Measurements from ENCODE around the gene TEK.
"Not testable (repeated sequence)": the region's sequence is repeated elsewhere in the genome, so short reads cannot be mapped to it uniquely, and the experiment has no call there.

Gene TEK

DNA sequence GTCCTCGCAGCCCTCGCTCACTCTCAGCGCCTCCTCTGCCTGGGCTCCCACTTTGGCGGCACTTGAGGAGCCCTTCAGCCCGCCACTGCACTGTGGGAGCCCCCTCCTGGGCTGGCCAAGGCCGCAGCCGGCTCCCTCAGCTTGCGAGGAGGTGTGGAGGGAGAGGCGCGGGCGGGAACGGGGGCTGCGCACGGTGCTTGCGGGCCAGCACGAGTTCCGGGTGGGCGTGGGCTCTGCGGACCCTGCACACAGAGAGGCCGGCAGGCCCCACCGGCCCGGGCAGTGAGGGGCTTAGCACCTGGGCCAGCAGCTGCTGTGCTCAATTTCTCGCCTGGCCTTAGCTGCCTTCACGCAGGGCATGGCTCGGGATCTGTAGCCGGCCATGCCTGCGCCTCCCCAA, 16.5 kb upstream of the TEK start:
- H3K4me1 Mint-ChIP-seq; H3K27ac Mint-ChIP-seq (ENCODE audit: low read depth); H3K9me3 Mint-ChIP-seq; DNase-seq (ENCODE audit: low spot score in 2 of 2); H3K4me3 Mint-ChIP-seq; H3K36me3 Mint-ChIP-seq (ENCODE audit: insufficient read depth); ATAC-seq (replicated peaks; ENCODE audit: extremely low read depth, poor library complexity, severe bottlenecking): not testable (repeated sequence)
- H3K27me3 Mint-ChIP-seq, result peaks cover 35% of the 10 kb centered on the region

DNA sequence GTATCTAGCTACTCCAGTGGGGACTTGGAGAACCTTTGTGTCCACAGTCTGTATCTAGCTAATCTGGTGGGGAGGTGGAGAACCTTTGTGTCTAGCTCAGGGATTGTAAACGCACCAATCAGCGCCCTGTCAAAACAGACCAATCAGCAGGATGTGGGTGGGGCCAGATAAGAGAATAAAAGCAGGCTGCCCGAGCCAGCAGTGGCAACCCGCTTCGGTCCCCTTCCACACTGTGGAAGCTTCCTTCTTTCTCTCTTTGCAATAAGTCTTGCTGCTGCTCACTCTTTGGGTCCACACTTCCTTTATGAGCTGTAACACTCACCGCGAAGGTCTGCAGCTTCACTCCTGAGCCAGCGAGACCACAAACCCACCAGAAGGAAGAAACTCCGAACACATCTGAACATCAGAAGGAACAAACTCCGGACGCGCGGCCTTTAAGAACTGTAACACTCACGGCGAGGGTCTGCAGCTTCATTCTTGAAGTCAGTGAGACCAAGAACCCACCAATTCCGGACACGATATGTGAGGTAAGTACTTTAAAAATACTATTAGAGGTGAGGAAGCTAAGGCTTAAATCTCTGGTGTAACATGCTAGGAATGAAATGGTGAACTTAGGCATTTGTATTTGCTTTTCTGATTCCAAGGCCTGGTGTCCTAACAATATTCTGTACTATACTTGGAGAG, 15.5 kb upstream of the TEK start:
- not testable (repeated sequence) for H3K36me3 Mint-ChIP-seq (ENCODE audit: insufficient read depth); H3K4me1 Mint-ChIP-seq; H3K4me3 Mint-ChIP-seq; ATAC-seq (replicated peaks; ENCODE audit: extremely low read depth, poor library complexity, severe bottlenecking); DNase-seq (ENCODE audit: low spot score in 2 of 2); H3K9me3 Mint-ChIP-seq; H3K27ac Mint-ChIP-seq (ENCODE audit: low read depth)
- H3K27me3 Mint-ChIP-seq, result peaks cover 35% of the 10 kb centered on the region

DNA sequence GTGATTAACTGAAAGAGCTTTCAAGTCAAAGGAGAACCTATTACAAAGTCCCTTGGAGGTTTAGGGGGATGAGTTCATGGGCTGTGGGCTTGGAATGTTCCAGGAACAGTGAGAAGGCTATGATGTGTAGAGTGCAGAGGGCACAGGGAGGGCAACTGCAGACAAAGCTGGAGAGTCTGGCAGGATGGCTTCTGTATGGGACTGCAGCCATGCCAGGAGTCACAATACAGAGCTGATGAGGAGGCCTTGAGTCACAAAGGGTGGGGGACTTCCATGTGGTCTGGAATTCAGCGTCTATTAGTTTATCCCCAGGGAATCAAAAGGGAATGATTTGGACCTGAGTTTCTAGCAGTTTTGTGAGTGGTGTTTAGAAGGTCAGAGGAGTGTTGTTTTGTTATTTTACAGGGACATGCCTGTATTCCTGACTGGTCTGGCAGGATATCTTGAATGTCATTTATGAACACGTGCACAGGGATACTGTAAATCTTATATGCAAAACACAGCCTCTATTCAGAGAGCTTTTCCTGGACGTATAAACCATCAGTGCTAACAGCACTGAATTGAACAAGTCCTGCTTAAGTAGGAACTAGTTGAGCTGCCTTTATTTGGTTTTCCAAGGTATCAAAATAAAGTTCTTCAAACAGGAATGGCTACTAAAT, 14.3 kb upstream of the TEK start:
- Mint-ChIP-seq H3K27ac (ENCODE audit: low read depth) (no peak overlapping the region), H3K36me3 (ENCODE audit: insufficient read depth) (peaks cover 2% of the 10 kb centered on the region), H3K4me1 (no peaks in the 10 kb centered on the region), H3K27me3 (peaks cover 35% of the 10 kb centered on the region), H3K9me3 (no peaks in the 10 kb centered on the region), H3K4me3 (no peak overlapping the region)
- ATAC-seq (replicated peaks; ENCODE audit: extremely low read depth, poor library complexity, severe bottlenecking) (no peak), DNase-seq (ENCODE audit: low spot score in 2 of 2) (no peak)

DNA sequence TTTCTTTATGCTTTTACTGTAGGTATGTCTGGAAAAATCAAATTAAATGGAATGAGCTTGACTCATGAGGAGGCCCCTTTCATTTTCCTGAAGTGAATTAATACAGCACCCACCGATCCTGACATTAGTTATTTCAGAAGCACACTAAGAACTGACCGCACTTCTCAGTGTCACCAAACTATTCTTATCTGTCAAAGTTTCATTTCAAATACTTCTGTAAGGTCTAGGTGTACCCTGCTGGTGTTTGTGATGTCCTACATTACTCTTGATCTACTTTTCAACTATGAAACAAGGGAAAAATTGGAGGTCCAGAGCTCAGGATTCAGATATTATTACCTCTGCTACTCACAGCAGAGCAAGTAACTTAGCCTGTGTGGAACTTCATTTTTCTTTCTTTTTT, 1.8 kb upstream of the TEK start:
- H3K27ac Mint-ChIP-seq (ENCODE audit: low read depth), result no peak overlapping the region
- H3K4me1 Mint-ChIP-seq, result no peaks in the 10 kb centered on the region
- DNase-seq (ENCODE audit: low spot score in 2 of 2), result no peak
- no peak overlapping the region for H3K4me3 Mint-ChIP-seq
- no peaks in the 10 kb centered on the region for H3K9me3 Mint-ChIP-seq
- H3K27me3 Mint-ChIP-seq, result peaks cover 9% of the 10 kb centered on the region
- ATAC-seq (replicated peaks; ENCODE audit: extremely low read depth, poor library complexity, severe bottlenecking), result no peak
- H3K36me3 Mint-ChIP-seq (ENCODE audit: insufficient read depth), result no peaks in the 10 kb centered on the region

DNA sequence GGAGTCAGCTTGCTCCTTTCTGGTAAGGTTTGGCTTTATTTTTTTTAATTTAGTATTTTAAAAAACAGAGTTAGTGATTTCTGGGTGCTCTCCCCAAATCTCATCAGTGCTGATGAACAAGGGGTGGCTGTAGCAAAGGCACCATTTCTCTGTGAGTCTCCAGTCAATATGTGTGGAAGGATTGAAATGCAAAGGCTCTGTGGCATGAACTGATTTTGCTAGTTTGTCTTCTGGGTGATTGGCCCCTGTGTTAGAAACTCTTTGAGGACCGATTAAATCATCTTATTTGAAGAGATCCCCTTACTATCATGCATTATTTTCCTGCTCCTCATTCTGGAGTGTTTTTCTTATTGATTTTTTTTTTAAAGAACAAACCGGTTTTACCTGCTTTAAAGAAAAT, 596 bp downstream of the TEK start:
- DNase-seq (ENCODE audit: low spot score in 2 of 2), result no peak
- H3K4me3 Mint-ChIP-seq, result no peak overlapping the region
- peaks cover 2% of the 10 kb centered on the region for H3K36me3 Mint-ChIP-seq (ENCODE audit: insufficient read depth)
- H3K27ac Mint-ChIP-seq (ENCODE audit: low read depth), result no peak overlapping the region
- peaks cover 9% of the 10 kb centered on the region for H3K27me3 Mint-ChIP-seq
- no peaks in the 10 kb centered on the region for H3K4me1 Mint-ChIP-seq
- H3K9me3 Mint-ChIP-seq, result no peaks in the 10 kb centered on the region
- no peak for ATAC-seq (replicated peaks; ENCODE audit: extremely low read depth, poor library complexity, severe bottlenecking)

DNA sequence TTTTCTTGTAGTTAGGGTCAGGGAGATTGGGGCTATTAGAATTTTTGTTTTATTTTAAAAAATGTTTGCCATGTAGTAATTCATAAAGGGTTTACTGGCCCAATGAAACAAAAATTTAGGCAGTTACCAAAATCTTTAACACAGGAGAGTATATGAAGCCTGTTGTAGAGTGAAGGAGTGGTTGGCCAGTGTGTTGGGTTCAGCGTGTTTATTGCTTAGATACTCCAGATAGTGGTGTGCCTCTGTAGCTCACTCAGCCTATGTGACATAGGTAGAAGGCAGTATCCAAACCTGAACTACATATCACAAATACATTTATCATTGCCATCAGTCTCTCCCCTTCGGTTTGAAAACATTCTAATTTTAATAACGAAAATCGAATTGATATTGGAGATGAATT, 1.2 kb downstream of the TEK start:
- no peaks in the 10 kb centered on the region for H3K4me1 Mint-ChIP-seq
- H3K4me3 Mint-ChIP-seq, result no peak overlapping the region
- no peak overlapping the region for H3K27ac Mint-ChIP-seq (ENCODE audit: low read depth)
- no peak for ATAC-seq (replicated peaks; ENCODE audit: extremely low read depth, poor library complexity, severe bottlenecking)
- no peaks in the 10 kb centered on the region for H3K9me3 Mint-ChIP-seq
- peaks cover 2% of the 10 kb centered on the region for H3K36me3 Mint-ChIP-seq (ENCODE audit: insufficient read depth)
- H3K27me3 Mint-ChIP-seq, result peaks cover 9% of the 10 kb centered on the region
- DNase-seq (ENCODE audit: low spot score in 2 of 2), result no peak

DNA sequence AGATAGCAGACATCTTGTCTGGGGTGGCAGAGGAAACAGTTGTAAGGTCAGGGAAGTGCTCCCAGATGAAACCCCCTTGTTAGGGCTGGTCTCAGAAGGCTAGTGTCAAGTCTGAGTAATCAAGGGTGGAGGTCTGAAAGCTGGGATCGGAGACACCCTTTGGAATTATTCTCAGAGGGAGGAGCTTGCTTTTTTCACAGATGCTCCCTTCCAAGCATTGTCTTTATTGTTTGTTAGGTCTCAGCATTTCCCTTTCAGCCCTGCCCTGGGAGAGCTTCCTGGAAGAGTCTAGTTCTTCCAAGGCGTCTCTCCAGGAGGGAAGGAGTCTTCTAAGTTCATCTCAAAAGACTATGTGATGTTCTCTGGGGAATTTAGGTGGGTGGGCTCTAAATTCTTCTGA, 3.2 kb downstream of the TEK start:
- ATAC-seq (replicated peaks; ENCODE audit: extremely low read depth, poor library complexity, severe bottlenecking) (no peak), DNase-seq (ENCODE audit: low spot score in 2 of 2) (no peak)
- Mint-ChIP-seq H3K36me3 (ENCODE audit: insufficient read depth) (peaks cover 2% of the 10 kb centered on the region), H3K4me1 (no peaks in the 10 kb centered on the region), H3K27ac (ENCODE audit: low read depth) (no peak overlapping the region), H3K9me3 (no peaks in the 10 kb centered on the region), H3K27me3 (peaks cover 9% of the 10 kb centered on the region), H3K4me3 (no peak overlapping the region)

DNA sequence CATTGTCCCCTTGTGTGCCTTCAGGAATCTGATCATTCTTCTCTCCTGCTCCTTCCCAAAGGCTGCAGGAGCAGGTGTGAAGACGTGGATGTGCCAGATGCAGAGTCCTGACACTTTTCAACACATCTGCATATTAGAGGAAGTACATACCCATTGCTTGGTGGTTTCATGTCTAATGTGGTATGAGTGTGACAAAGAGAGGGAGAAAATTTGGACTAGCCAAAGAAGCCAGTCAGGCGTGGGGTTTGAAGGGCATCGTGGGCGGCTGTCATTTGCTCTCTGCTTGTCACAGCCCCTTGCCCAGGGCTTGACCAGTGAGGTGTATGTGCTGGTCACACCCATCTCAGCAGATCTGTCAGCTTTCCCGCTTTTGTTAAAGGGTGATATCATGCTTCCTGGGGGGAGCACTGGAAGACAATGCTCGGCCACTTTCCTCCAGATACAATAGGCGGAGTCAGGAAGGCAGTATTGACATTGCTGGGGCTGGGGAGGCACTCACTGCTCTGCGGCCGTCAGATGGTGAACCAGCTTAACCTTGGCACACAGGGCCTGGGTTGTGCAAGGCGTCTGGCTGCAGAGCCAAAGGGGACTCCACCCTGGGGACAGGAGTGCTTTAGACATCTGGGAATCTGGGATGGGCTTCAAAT, 8.6 kb downstream of the TEK start:
- Mint-ChIP-seq H3K4me1 (no peaks in the 10 kb centered on the region), H3K27me3 (no peaks in the 10 kb centered on the region), H3K27ac (ENCODE audit: low read depth) (no peak overlapping the region), H3K36me3 (ENCODE audit: insufficient read depth) (peaks cover 2% of the 10 kb centered on the region), H3K4me3 (no peak overlapping the region), H3K9me3 (no peaks in the 10 kb centered on the region)
- DNase-seq (ENCODE audit: low spot score in 2 of 2), result no peak
- ATAC-seq (replicated peaks; ENCODE audit: extremely low read depth, poor library complexity, severe bottlenecking), result no peak

DNA sequence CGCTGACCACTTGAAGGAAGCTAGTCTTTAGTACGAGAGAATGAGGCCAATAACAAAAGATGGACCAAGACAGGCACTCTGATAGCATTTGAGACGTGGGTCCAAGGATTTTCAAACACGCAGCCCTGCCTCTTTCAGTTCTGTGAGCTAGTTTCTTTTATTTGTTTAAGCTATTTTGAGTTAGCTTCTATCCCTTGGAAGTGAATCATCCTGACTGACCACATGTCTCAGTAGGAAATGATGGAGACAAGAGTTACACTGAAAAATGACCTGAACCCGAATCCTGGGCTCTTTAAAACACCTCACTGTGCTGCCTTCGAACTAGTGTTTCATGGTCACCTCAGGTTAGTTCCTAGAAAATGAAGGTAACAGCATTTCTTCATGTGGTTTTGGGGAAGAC, 9.9 kb downstream of the TEK start:
- Mint-ChIP-seq H3K9me3 (no peaks in the 10 kb centered on the region), H3K27me3 (no peaks in the 10 kb centered on the region), H3K27ac (ENCODE audit: low read depth) (no peak overlapping the region), H3K4me3 (no peak overlapping the region), H3K4me1 (no peaks in the 10 kb centered on the region), H3K36me3 (ENCODE audit: insufficient read depth) (peaks cover 2% of the 10 kb centered on the region)
- DNase-seq (ENCODE audit: low spot score in 2 of 2), result no peak
- no peak for ATAC-seq (replicated peaks; ENCODE audit: extremely low read depth, poor library complexity, severe bottlenecking)

DNA sequence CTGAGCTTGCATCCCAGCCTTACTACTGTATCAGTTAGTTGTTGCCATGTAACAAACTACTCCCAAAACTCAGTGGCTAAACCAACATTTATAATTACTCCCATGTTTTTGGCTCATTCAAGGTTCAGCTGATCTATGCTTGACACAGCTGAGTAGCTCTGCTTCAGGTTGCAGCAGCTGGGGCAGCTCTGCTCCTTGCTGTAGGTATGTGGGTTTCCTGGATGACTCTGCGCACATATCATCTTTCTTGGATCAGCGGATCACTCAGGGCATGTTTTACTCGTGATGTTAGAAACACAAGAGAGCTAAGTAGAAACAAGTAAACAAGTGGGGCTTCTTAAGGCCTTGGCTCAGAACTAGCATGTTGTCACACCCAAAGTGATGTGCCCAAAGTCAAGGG, 15.1 kb downstream of the TEK start:
- peaks cover 2% of the 10 kb centered on the region for H3K36me3 Mint-ChIP-seq (ENCODE audit: insufficient read depth)
- H3K9me3 Mint-ChIP-seq, result no peaks in the 10 kb centered on the region
- no peaks in the 10 kb centered on the region for H3K4me1 Mint-ChIP-seq
- no peak overlapping the region for H3K27ac Mint-ChIP-seq (ENCODE audit: low read depth)
- no peaks in the 10 kb centered on the region for H3K27me3 Mint-ChIP-seq
- H3K4me3 Mint-ChIP-seq, result no peak overlapping the region
- DNase-seq (ENCODE audit: low spot score in 2 of 2), result no peak
- no peak for ATAC-seq (replicated peaks; ENCODE audit: extremely low read depth, poor library complexity, severe bottlenecking)

DNA sequence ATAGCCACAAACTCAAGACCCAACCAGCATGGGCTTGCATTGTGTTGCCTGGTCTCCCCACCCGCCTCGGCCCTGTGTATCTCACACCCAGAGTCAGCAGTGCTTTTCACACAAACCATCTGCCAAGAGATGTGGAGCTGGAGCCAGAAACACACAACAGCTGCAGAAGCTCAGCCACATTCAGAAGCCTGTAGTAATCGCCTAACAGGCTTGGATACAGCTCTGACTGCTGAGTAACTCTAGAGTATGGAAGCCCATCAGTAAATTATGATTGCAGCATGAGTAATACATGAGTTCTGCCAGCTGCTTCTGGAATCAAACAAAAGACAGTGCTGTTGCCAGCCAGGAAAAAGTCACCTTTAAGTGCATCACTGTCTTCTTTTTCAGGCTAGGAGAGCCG, 16.0 kb downstream of the TEK start:
- Mint-ChIP-seq H3K4me3 (no peak overlapping the region), H3K4me1 (no peaks in the 10 kb centered on the region), H3K9me3 (no peaks in the 10 kb centered on the region), H3K27me3 (no peaks in the 10 kb centered on the region), H3K27ac (ENCODE audit: low read depth) (no peak overlapping the region), H3K36me3 (ENCODE audit: insufficient read depth) (peaks cover 2% of the 10 kb centered on the region)
- no peak for DNase-seq (ENCODE audit: low spot score in 2 of 2)
- ATAC-seq (replicated peaks; ENCODE audit: extremely low read depth, poor library complexity, severe bottlenecking), result no peak

DNA sequence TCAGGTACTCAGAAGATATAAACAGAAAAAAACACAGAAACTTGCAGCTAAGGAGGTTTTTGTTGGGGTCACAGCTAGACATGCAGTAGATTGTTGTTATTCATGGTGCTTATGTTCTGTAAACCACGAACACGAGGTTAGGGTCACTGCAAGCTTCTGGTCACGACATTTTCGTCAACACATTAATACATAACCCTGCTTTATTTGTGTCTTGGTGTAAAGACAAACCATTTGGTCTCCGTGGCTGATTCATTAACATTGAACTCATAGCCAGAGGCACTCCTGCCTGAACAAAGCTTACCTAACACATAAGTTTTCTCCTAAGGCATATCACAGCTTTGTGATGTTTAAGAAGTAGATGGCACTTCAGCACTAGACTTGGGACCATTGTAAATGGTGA, 16.9 kb downstream of the TEK start:
- no peak overlapping the region for H3K4me3 Mint-ChIP-seq
- no peak for ATAC-seq (replicated peaks; ENCODE audit: extremely low read depth, poor library complexity, severe bottlenecking)
- DNase-seq (ENCODE audit: low spot score in 2 of 2), result no peak
- no peaks in the 10 kb centered on the region for H3K9me3 Mint-ChIP-seq
- peaks cover 2% of the 10 kb centered on the region for H3K36me3 Mint-ChIP-seq (ENCODE audit: insufficient read depth)
- H3K27ac Mint-ChIP-seq (ENCODE audit: low read depth), result no peak overlapping the region
- no peaks in the 10 kb centered on the region for H3K27me3 Mint-ChIP-seq
- H3K4me1 Mint-ChIP-seq, result no peaks in the 10 kb centered on the region

DNA sequence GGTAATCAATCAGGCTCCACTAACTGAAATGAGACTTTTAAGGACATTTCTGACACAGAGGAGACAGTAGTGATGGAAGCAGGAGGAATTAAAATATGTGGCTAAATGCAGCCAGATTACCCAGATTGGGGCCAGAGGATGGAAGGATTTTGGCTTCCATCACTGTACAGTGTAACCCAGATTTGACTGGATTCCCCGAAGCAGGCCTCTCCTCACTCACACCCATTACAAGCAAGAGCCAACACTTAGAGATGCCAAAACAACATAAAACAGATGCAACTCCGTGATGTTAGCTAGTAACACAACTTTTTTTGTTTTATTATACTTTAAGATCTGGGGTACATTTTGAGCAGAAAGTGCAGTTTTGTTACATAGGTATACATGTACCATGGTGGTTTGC, 17.6 kb downstream of the TEK start:
- DNase-seq (ENCODE audit: low spot score in 2 of 2) (no peak), ATAC-seq (replicated peaks; ENCODE audit: extremely low read depth, poor library complexity, severe bottlenecking) (no peak)
- no peak overlapping the region for H3K27ac Mint-ChIP-seq (ENCODE audit: low read depth)
- H3K4me3 Mint-ChIP-seq, result no peak overlapping the region
- H3K4me1 Mint-ChIP-seq, result no peaks in the 10 kb centered on the region
- H3K9me3 Mint-ChIP-seq, result no peaks in the 10 kb centered on the region
- H3K36me3 Mint-ChIP-seq (ENCODE audit: insufficient read depth), result peaks cover 2% of the 10 kb centered on the region
- H3K27me3 Mint-ChIP-seq, result no peaks in the 10 kb centered on the region

Data from central memory CD8-positive, alpha-beta T cell (primary cell).